SW480 (cell line): Measurements from ENCODE around the gene FBP2.
"Not testable (repeated sequence)": the region's sequence is repeated elsewhere in the genome, so short reads cannot be mapped to it uniquely, and the experiment has no call there.

Experiments
- DNase-seq: peaks from one replicate; pipeline ENCODE4 v3.0.0-alpha.2; 2016; ENCODE audit warnings: low spot score

The FBP2 gene

DNA sequence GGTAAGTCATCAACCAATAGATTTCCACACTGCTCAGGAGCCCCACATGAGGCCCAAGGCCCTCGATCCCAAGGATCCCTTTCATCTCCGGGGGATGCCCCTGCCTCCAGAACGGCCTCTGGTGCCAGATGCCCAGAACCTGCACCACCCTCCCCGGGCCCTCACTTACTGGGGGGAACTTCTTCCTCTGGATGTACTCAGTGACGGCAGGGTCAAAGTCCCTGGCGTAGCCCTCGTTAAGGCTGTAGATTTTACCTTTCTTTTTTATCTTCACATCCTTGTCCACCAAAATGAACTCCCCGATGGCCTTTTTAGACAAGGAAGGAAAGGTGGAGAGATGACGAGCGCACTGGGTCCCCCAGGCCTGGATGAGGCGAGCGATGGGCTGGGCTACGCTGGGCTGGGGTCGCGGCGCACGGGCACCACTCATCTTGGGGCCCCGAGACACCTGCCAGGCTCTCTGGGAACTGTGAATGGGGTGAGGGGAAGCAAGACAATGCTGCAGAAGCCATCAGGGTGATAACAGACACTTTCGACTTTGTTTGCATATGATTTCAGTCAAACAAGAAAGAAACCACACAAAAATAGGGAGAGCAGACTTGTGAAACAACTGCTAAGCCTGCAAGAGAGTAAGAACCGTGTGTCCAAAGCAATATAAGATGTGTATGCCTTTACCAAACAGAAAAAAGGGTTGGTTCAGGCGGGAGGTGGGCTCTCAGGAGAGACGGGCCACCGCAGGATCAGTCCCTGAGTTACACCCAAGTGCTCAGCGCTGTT lies 13.2 kb upstream of the FBP2 start:
- no peak for DNase-seq

DNA sequence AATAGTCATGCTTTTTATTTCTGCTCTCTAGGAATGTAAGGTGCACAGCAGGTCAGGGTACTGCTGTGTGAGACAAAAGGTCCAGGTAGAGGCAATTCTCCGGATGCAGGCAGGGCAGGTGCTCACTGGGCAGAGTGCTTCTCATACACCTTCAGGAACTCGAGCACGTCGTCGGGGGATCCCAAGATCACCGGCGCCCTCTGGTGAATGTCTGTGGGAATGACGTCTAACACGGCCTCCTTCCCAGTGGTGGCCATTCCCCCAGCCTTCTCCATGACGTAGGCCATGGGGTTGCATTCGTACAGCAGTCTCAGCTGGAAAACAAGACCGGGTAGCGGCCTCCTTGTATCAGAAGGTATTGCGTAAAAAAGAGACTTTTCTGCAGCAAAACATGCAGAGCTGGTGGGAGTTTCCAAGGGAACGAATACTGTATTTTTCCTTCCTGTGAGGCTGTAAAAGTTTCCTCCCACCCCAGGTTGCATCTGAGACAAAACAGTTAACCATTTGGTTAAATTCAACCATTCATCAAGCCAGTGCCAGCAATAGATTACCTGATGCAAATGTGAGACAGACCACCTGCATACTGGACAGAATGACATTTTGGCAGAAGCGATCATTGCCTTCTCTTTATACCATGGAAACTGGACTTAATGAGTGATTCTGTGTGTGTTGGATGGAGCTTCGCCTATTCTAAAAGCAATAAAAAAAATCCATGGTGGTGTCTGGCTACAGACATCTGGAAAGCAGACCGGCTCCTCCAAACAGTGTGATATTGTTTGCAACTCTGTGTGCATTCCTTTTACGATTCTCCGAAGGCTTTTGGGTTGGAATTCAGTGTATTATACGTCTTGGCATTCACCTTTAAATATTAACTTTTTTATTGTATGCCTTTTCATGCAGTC lies 9.9 kb upstream of the FBP2 start:
- peak; percentile 82 for DNase-seq

DNA sequence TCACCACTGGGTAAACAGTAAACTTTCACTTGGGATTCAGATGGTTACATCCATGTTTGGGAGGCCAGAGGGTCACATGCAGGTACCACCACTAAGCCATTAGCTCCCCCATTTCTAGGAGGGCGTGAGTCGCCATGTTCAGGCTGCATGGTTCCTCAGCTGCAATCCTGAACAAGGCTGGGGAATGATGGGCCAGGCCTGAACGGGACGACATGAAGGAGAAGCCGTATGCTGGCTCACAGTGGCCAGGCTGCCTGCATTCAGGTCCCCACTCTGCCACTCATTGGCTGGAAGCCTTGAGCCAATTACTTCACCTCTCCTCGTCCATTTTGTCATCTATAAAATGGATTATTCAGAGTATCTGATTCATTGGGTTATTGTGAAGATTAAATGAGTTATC lies 9.0 kb upstream of the FBP2 start:
- DNase-seq = no peak

DNA sequence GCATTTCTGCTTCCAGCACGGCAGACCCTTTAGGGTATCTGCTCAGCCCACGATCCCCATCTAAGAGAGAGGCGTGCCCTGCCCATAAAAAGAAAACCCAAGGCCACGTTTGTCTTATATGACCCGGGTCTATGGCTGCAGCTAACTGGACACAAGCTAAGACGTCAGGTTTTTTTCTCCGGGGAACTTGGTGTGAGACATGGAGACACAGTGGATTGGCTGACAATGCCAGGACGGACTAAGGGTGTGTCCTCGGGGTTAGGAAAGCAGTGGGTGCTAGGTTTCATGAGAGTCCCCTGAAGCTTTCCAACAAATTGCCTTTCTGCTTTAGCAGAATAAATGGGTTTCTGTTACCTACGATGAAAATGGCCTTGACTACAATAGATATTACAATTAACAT lies 7.1 kb upstream of the FBP2 start:
- DNase-seq = no peak

DNA sequence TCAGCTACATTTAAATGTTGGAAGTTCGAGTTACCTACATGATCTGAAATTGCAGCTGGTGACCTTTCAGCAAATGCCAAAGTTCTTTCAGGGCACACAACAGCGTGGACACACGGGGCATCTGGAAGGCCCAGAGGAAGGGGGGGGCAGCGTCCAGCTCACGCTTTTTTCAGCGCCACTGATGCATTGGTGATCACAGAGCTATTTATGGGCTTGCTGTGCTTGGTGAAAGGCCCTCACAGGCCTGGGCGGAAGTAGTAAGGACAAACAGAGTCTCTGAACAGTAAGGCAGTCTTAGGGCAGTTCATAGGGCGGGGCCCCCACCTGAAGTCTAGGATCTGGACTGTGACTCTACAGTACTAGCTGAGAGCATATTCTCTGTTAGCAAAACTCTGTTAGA lies 6.6 kb upstream of the FBP2 start:
- DNase-seq = no peak

DNA sequence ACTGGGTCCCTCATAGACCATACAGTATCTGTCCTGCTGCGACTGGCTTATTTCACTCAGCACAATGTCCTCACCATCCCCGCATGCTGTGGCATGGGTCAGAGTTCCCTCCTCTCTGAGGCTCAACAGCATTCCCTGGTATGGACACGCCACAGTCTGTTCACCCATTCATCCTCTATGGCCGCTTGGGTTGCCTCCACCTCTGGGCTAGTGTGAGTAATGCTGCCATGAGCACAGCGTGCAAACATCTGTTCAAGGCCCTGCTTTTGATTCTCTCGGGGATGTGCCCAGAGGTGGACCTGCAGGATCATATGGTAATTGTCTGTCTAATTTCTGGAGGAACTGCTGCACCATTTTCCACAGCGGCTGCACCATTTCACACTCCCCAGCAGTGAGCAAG lies 5.5 kb upstream of the FBP2 start:
- no peak for DNase-seq

DNA sequence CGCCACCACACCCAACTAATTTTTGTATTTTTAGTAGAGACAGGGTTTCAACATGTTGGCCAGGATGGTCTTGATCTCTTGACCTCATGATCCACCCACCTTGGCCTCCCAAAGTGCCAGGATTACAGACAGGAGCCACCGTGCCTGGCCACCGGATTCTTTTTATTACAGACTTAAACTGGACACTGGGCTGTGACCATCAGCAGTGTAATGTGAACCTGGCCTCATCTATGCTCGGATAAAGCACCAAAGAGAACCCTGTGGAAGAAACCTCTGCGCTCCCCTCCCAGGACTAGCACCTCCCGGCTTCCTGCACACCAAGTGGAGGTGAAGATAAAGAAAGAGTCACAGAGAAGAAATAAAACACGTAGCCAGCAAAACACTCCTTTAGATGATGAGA lies 941 bp downstream of the FBP2 start:
- not testable (repeated sequence) for DNase-seq

DNA sequence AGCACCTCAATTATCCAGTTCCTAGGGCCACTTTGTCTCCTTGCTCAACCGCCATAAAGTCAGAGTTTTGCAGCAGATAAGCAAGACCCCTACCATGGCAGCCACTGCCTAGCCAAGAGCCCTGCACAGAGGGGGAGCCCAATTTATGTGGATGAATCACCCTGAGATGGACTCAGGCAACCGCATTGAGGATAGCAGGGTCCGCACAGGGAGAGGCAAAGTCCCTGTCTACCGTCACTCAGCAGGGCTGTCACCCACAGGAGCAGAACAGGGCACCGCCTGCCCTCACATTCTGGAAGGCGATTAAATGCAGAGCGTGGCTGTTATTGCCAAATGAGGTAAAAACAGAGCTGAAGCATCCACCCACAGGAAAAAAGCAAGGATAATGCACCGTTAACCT lies 1.7 kb downstream of the FBP2 start:
- no peak for DNase-seq

DNA sequence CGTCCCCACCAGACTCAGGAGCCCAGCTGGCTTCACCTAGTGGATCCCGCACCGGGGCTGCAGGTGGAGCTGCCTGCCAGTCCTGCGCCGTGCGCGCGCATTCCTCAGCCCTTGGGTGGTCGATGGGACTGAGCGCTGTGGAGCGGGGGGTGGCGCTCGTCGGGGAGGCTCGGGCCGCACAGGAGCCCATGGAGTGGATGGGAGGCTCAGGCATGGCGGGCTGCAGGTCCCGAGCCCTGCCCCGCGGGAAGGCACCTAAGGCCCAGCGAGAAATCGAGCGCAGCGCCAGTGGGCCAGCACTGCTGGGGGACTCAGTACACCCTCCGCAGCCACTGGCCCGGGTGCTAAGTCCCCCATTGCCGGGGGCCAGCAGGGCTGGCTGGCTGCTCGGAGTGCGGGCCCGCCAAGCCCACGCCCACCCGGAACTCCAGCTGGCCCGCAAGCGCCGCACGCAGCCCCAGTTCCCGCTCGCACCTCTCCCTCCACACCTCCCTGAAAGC lies 2.5 kb downstream of the FBP2 start:
- DNase-seq = not testable (repeated sequence)

DNA sequence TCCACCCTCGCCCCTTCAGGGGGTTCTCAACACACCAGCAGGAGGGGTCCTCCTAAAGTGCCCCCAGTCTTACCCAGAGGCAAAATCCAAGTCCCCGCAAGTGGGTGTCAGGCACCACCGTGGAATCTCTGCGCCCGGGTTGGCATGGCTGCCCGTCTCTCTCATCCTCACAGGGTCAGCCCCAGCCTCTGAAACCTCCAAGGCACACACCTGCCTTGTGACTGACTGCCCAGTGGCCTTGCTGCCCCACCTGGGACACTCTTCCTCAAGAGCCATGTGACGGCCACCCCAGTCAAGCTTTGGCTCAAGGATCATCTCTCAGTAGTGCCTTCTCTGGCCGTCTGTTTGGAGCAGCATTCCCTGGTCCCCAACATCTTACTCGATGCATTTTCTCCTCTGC lies 4.9 kb downstream of the FBP2 start:
- DNase-seq = no peak

DNA sequence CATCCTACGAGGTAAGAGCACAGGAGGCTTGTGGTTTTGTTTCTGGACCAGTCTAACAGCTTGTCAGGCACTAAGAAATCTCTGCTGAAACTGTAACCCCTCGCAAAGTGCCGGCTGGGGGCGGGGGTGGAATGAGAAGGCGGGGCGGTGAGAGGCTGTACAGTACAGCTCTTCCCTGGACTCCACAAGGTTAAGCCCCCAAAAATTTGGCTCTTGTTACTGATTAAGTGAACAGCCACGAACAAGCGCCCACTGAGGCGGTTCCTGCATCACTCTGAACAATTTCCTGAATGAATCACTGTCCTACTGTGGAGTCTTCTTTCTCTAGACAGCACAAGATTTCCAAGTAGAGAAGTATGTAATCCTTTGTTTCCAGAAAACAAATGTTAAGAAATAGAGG lies 6.8 kb downstream of the FBP2 start:
- DNase-seq = no peak

DNA sequence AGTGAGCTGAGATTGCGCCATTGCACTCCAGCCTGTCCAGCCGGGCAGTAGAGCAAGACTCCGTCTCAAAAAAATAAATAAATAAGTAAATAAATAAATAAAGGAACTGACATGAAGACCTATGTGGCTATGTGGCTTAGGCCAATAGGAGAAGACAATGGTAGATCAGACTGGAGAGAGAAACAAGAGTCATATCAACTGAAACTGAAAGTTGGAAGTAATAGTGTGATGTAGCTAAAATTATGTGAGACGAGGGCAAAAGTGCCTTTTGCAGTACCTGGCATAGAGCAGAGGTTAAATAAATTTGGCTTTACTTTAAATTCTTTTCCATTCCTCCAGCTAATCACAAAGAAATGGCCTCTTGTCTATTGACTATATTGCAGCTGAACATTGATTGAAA lies 7.3 kb downstream of the FBP2 start:
- DNase-seq = peak; percentile 11

DNA sequence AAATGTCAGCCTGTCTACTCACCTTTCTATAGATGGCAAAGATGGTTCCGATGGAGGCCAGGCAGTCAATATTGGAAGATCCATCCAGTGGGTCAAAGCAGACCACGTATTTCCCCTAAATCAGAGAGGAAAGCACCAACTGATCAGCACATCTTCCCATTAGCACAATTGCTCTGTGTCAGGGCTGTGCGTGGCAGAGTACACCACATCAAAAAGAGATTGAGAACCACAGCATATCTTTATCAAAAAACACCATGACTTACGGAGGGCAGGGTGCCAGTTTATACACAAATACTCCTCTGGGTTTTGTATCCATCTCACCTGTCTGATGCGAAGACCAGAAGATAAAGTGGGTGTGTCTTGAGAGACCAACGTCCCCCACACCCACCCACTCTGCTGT lies 9.1 kb downstream of the FBP2 start:
- peak; percentile 66 for DNase-seq

DNA sequence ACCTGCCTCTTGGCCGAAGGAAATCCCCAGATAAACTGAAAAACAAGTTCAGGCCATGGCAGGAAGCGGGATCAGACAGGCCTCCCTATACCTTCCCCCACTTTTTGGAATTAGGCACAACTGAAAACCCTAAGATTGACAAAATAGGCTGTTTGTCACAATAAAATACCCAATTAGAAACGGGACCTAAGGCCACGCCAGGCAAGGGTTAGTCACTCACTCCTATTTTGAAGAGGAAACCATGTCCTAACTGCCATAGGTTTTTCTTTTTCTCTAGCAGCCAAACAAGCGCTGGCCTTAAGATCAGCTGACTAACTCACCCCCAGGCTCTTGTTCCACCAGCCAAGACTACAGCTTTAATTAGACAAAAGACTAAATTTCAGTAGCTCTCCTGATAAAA lies 11.9 kb downstream of the FBP2 start:
- no peak for DNase-seq

DNA sequence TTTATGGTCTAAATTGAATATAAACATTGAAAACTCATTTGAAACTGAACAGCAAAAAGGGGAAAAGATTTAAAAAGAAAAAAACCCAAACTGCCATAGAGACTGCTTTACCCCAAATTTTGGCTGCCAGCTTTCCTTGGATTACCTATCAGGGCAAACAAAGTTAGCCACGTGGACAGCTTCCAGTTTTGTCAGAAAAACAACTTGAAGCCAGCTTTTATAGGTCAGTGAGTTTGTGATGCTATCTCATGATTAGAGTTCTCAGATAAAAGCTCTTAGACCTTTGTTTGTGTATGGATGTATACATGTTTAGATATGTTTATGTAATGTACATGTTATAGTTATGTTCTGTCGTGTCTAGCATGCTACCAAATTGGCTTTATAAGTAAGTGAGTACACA lies 16.1 kb downstream of the FBP2 start:
- no peak for DNase-seq

DNA sequence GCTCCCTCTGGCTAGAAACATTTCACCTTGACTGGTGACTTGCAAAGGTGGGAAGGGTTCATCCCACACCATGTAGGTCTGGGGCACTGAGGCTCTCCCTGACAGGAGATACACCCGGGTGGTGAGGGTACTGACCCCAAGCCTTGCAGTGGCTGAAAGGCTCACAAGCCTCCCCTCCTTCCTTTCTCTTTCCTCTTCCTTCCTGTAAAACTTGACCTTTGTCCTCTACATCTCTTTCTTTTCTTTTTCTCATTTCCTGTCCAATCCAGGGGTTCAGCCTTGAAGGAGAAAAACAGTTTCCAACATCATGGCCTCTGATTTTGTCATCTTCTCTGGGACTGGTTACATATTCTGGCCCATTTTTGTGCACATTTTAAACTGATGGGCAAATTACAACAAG lies 16.6 kb downstream of the FBP2 start:
- no peak for DNase-seq

DNA sequence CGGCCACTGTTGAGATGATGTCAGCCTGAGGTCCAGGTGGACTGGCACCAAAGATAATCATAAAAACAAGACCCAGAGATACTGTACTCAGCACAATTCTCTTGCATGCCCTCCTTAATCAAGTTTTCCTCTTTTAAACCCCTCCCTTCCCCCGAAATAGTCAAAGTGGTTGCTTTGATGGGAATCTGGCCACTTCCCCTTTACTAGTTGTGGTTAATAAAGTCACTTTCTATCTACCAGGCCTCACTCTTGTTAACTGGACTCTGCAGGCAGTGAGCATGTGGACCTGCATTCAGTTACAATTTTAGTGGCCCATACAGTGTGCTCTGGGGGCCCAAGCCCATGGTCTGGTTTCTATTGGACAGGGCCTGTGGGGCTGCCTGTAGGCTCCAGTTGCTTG lies 17.5 kb downstream of the FBP2 start:
- DNase-seq = no peak

DNA sequence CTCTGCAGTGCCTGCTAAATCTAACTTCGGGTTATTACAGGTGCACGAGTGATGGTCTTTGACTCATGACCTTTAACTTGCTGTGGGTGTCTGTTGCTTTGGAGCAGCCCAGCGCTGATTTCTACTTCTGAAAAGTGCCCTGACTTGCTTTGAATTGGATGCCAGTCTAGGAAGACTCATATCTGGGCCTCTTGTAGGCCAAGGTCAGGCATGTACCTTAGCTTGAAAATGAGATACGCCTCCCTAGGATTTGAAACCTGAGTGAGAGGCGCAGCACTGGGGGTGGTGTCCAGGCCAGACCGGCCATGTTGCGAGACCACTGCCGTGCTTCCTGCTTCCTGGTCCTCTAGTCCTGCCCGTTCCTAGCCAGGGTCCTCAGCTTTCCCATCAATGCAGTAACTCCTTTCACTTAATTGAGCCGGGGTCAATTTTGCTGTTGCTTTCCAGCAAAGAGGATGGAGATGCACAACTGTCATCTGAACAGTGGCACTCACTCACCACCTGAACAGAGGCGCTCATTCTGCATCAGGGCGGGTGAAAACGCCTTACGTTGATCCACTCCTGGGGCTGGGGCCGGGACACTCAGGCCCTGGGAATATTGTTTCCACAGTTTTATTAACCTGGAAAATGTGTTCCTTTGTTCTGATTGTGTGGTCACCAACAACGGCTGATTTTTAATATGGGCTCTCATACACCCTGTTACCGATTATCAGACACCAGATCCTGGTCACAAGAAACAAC lies 24.5 kb downstream of the FBP2 start:
- no peak for DNase-seq

DNA sequence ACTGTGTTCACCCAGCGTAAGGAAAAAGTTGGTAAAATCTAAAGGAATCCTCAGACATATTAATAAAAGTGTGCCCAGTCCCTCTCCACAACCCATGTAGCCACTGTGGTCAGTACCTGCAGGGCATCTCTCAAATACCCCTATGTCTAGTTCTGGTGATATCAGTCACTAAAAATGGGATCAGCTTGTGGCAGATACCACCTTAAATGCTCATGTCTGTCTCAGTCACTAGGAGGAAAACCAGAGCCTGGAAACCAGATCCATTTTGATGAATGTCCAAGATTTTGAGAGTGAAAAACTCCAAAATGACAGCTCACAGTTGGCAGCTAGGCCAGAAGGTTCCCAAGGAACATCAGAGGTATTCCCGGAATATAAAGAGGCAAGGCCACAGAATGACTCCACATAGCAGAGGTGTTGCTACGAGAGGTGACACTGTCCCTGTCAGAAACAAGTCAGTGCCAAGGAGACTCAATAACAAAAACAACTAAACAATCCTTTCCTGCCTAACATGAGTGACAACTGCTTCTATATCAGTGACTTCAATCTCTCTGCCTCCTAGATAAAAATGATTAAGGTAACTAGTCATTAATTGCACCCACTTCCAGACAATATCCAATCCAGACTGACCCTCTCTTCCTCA lies 25.3 kb downstream of the FBP2 start:
- DNase-seq = no peak

DNA sequence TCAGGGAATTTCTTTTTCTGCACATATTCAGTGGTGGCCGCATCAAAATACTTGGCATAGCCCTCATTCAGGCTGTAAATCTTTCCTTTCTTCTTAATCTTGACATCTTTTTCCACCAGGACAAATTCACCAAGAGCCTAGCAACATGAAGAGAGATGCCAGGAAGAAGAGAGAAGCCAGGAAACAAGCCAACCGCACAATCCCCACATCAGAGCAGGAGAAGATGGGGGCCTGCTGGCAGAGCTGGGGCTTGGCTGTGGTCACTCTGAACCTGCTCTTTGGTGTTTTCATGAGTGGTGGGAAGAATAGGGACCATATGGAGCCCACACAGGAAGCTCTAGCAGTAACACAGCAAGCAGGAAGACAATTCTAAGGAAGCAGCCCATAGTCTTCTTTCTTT lies 26.4 kb downstream of the FBP2 start:
- DNase-seq = no peak

DNA sequence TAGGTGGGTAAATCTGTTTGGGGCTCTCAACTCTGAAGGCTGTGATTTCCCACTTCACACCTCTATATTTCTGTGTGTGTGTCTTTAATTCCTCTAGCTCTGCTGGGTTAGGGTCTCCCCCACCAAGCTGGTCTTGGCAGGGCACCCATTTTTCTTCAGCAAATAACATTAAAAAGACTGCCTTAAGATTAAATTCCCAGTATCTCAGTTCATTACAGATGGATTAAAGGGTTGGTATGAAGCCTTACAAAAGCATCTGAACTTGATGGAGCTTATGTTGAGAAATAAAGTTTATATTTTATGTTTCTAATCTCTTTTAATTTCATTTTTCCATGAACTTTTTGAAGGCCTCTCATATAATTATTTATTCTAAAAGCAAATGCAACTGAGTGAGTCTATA lies 27.1 kb downstream of the FBP2 start:
- DNase-seq = no peak

DNA sequence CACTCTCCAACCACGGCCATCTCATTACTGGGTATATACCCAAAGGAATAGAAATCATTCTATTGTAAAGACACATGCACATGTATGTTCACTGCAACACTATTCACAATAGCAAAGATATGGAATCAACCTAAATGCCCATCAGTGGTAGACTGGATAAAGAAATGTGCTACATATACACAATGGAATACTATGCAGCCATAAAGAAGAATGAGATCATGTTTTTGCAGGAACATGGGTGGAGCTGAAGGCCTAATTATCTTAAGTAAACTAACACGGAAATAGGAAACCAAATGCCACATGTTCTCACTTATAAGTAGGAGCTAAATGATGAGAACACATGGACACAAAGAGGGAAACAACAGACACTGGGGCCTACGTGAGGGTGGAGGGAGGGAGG lies 29.3 kb downstream of the FBP2 start:
- DNase-seq = not testable (repeated sequence)
